Activated T-helper 2 cell treated with anti-CD3 and anti-CD28 coated beads, Interferon-gamma antibody, Interleukin-2, Interleukin-4, amounts not matched to agents 10 μg/mL and 5 μg/mL and 100 μg/mL, durations not matched to agents 14 hours and 24 hours and 36 hours (primary cell): Measurements from ENCODE around the gene S100P. TPM values are rescaled to one million over a fixed set of nuclear protein-coding genes. Genes with fewer than 3 reads are reported as not detected.
"Not testable (repeated sequence)": the region's sequence is repeated elsewhere in the genome, so short reads cannot be mapped to it uniquely, and the experiment has no call there.

Source experiments
- DNase-seq: peaks from one replicate; pipeline ENCODE4 v3.0.0; 2021; ENCODE audit warnings: low spot score
- H3K27ac Mint-ChIP-seq: one replicate; pipeline ENCODE4 v1.8.0; 2021; ENCODE audit warnings: mixed read lengths
- H3K27me3 Mint-ChIP-seq: one replicate; pipeline ENCODE4 v1.8.0; 2021; ENCODE audit warnings: low read depth, mixed read lengths
- H3K36me3 Mint-ChIP-seq: one replicate; pipeline ENCODE4 v1.8.0; 2021; ENCODE audit warnings: low read depth, mixed read lengths
- H3K4me1 Mint-ChIP-seq: one replicate; pipeline ENCODE4 v1.8.0; 2021; ENCODE audit warnings: low read depth, mixed read lengths
- H3K4me3 Mint-ChIP-seq: one replicate; pipeline ENCODE4 v1.8.0; 2021; ENCODE audit warnings: low read depth, mild to moderate bottlenecking, moderate library complexity, mixed read lengths
- H3K9me3 Mint-ChIP-seq: one replicate; pipeline ENCODE4 v1.8.0; 2021; ENCODE audit warnings: mixed read lengths
- intact Hi-C: fragments of 100-400 bp; cut with micrococcal nuclease; formaldehyde crosslinking; loops from one replicate; pipeline ENCODE4 v1.15.1; 2023
- total RNA-seq: library from RNA; stranded (reverse); gene quantifications from 2 replicates; pipeline ENCODE4 v1.2.3, GENCODE V29; 2022

S100P gene
- total RNA-seq, 1 donor from 2014 or later = 3.4 TPM

GRCh38 chr4:6722891-6723290 is 29.2 kb downstream of the S100P start:
- Mint-ChIP-seq H3K4me3 (no peak overlapping the region), H3K27me3 (no peaks in the 10 kb centered on the region), H3K36me3 (peaks cover 10% of the 10 kb centered on the region), H3K27ac (no peak overlapping the region), H3K4me1 (peaks cover 17% of the 10 kb centered on the region), H3K9me3 (no peaks in the 10 kb centered on the region)
- DNase-seq = no peak
- intact Hi-C loops = no loop called here

GRCh38 chr4:6723851-6724250 is 30.2 kb downstream of the S100P start:
- Mint-ChIP-seq H3K27ac (no peak overlapping the region), H3K4me3 (no peak overlapping the region), H3K4me1 (peaks cover 11% of the 10 kb centered on the region), H3K36me3 (peaks cover 4% of the 10 kb centered on the region), H3K9me3 (no peaks in the 10 kb centered on the region), H3K27me3 (no peaks in the 10 kb centered on the region)
- no peak for DNase-seq
- intact Hi-C loops = no loop called here

GRCh38 chr4:6724421-6725111 is 30.9 kb downstream of the S100P start:
- intact Hi-C loops = no loop called here
- Mint-ChIP-seq H3K27me3 (no peaks in the 10 kb centered on the region), H3K4me1 (peaks cover 6% of the 10 kb centered on the region), H3K36me3 (no peaks in the 10 kb centered on the region), H3K9me3 (no peaks in the 10 kb centered on the region), H3K27ac (no peak overlapping the region), H3K4me3 (no peak overlapping the region)
- no peak for DNase-seq

GRCh38 chr4:6725427-6725961 is 31.8 kb downstream of the S100P start:
- H3K27ac Mint-ChIP-seq, H3K36me3 Mint-ChIP-seq: not testable (repeated sequence)

GRCh38 chr4:6727081-6727942 is 33.6 kb downstream of the S100P start:
- Mint-ChIP-seq H3K4me1 (peaks cover 4% of the 10 kb centered on the region), H3K4me3 (no peak overlapping the region), H3K27me3 (no peaks in the 10 kb centered on the region), H3K36me3 (no peaks in the 10 kb centered on the region), H3K9me3 (no peaks in the 10 kb centered on the region), H3K27ac (no peak overlapping the region)
- DNase-seq = no peak
- intact Hi-C loops = no loop called here

More at GRCh38 chr4:6725427-6725961, 31.8 kb downstream of the S100P start:
- H3K4me3 Mint-ChIP-seq, H3K4me1 Mint-ChIP-seq, H3K9me3 Mint-ChIP-seq, H3K27me3 Mint-ChIP-seq, DNase-seq, intact Hi-C loops: not testable (repeated sequence)

GRCh38 chr4:6727943-6728250 is 34.2 kb downstream of the S100P start:
- Mint-ChIP-seq H3K36me3 (no peaks in the 10 kb centered on the region), H3K4me3 (no peak overlapping the region), H3K27ac (no peak overlapping the region), H3K27me3 (no peaks in the 10 kb centered on the region), H3K4me1 (peaks cover 4% of the 10 kb centered on the region), H3K9me3 (no peaks in the 10 kb centered on the region)
- intact Hi-C loops = no loop called here
- no peak for DNase-seq

- intact Hi-C loops = no loop called here
- Mint-ChIP-seq H3K9me3 (no peaks in the 10 kb centered on the region), H3K27ac (no peak overlapping the region), H3K27me3 (no peaks in the 10 kb centered on the region), H3K4me1 (peaks cover 4% of the 10 kb centered on the region), H3K4me3 (no peak overlapping the region), H3K36me3 (no peaks in the 10 kb centered on the region)
- DNase-seq = no peak
Measured at GRCh38 chr4:6728320-6729029, 34.8 kb downstream of the S100P start.

DNA sequence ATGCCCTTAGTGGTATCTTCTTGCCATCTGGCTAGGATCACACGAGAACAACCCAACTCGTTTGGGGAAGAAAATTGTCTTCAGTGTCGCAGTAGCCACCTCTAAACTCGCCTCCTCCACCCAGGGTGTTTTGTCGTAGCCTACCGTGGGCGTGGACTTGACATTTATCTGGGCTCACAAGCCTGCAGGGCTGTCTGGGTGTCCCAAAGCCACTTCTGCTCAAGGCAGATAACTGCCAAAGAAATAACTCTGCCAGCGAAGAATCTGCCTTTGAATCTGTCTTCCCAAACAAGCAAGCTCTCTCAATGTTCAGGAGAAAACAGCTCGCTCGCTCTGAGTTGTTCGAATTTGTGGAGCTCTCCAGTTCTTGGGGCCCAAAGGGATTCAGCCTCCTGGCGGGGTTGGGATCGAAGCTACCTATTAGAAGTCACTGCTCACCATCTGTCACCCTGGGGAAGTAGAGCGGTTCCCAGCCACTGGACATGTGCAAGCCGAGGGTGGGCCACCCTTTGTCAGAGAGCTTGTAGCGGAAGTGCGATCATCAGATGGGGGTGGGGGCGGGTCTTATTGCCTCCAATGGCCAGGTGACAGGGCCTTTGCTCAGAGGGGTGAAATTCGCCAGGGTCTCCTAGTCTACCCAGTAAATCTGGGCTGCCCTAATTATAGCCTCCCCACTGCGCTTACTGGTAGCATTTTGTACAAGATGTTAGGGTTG is 37.1 kb downstream of the S100P start:
- Mint-ChIP-seq H3K27ac (no peak overlapping the region), H3K27me3 (no peaks in the 10 kb centered on the region), H3K36me3 (no peaks in the 10 kb centered on the region), H3K4me3 (no peak overlapping the region), H3K9me3 (no peaks in the 10 kb centered on the region), H3K4me1 (peaks cover 4% of the 10 kb centered on the region)
- no peak for DNase-seq
- intact Hi-C loops = no loop called here

DNA sequence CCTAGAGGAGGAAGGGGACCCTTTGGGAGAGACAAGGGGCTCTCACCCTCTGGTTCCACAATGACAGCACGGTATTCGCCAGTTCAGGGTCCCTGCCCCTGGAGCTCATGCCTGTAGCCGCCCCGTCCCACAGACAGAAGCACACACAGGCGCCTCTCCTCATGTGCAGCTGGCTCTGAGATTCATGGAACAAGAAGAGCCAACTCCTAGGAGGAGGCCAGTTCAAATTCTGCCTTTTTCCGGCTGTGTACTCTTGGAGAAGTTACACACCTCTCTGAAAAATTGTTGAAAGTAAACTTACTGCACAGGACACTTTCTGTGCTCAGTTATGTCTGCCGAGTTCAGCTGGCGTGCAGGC is 37.6 kb downstream of the S100P start:
- Mint-ChIP-seq H3K4me3 (no peak overlapping the region), H3K4me1 (peaks cover 4% of the 10 kb centered on the region), H3K27me3 (no peaks in the 10 kb centered on the region), H3K9me3 (no peaks in the 10 kb centered on the region), H3K27ac (no peak overlapping the region), H3K36me3 (no peaks in the 10 kb centered on the region)
- no peak for DNase-seq
- intact Hi-C loops = no loop called here

- intact Hi-C loops = no loop called here
- no peaks in the 10 kb centered on the region for H3K9me3 Mint-ChIP-seq
- no peak for DNase-seq
- no peaks in the 10 kb centered on the region for H3K27me3 Mint-ChIP-seq
- no peak overlapping the region for H3K4me3 Mint-ChIP-seq
- no peak overlapping the region for H3K27ac Mint-ChIP-seq
- H3K4me1 Mint-ChIP-seq = peaks cover 4% of the 10 kb centered on the region
- H3K36me3 Mint-ChIP-seq = no peaks in the 10 kb centered on the region
Measured at GRCh38 chr4:6731780-6732179, 38.1 kb downstream of the S100P start.

GRCh38 chr4:6732441-6733357 is 39.0 kb downstream of the S100P start:
- intact Hi-C loops = no loop called here

More at GRCh38 chr4:6732441-6733357, 39.0 kb downstream of the S100P start:
- H3K36me3 Mint-ChIP-seq = no peaks in the 10 kb centered on the region
- H3K4me1 Mint-ChIP-seq = peaks cover 4% of the 10 kb centered on the region
- DNase-seq = no peak
- H3K9me3 Mint-ChIP-seq = no peaks in the 10 kb centered on the region
- no peak overlapping the region for H3K4me3 Mint-ChIP-seq
- H3K27me3 Mint-ChIP-seq = no peaks in the 10 kb centered on the region
- no peak overlapping the region for H3K27ac Mint-ChIP-seq
